IPS-15b (cell line): ENCODE measurements around the gene DGKD.

Experiments
- H3K27me3 ChIP-seq: one replicate; pipeline ENCODE4 v1.6.1; 2013; ENCODE audit warnings: low read length; ENCODE audit not compliant: control insufficient read depth, insufficient read depth
- H3K36me3 ChIP-seq: one replicate; pipeline ENCODE4 v1.6.1; 2013; ENCODE audit warnings: low read length; ENCODE audit not compliant: control insufficient read depth, insufficient read depth
- H3K4me1 ChIP-seq: one replicate; pipeline ENCODE4 v1.6.1; 2013; ENCODE audit warnings: mild to moderate bottlenecking, low read length; ENCODE audit not compliant: control insufficient read depth, insufficient read depth
- H3K4me3 ChIP-seq: one replicate; pipeline ENCODE4 v1.5.1; 2013; ENCODE audit warnings: low read depth, low read length
- H3K9ac ChIP-seq: one replicate; pipeline ENCODE4 v1.6.1; 2013; ENCODE audit warnings: low read depth, mild to moderate bottlenecking, low read length
- H3K9me3 ChIP-seq: one replicate; pipeline ENCODE4 v1.6.1; 2013; ENCODE audit warnings: mild to moderate bottlenecking, low read length; ENCODE audit not compliant: control insufficient read depth, insufficient read depth

Gene DGKD

DNA sequence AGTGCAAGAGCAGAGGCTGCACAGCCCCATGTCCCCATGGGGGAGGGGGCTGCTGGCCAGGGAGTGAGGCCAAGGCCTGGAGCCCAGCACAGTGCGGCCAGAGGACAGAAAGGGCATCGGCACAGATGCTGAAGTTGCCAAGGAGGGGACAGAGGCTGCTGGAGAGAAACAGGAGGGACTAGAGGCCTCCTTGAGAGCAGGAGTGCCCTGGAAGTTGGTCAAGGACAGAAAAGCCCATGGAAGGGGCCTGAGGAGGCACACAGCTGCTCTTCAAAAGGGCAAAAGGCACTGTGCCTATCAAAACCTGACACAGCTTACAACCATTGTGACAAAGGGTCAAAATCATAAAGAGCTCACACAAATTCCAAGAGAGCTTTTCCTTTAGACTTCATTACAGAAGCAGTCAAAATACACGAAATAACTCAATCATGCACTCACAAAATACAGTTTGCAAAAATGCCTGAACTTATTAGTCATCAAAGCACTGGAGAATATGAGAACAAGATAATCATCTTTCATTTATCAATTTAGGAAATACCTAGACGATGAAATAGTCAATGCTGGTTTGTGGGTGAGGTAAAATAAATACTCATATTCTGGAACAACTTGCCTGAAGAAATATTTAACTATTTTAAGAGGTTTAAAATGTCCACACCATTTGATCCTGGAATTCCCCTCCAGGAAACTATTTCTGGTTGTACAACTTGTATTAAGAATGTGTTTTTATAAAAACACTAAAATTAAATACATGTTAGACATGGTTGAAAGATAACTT, 132.7 kb downstream of the DGKD start:
- Histone ChIP-seq H3K9ac (no peak overlapping the region), H3K36me3 (no peaks in the 10 kb centered on the region), H3K9me3 (no peaks in the 10 kb centered on the region), H3K4me3 (no peak overlapping the region), H3K27me3 (no peaks in the 10 kb centered on the region), H3K4me1 (no peaks in the 10 kb centered on the region)

DNA sequence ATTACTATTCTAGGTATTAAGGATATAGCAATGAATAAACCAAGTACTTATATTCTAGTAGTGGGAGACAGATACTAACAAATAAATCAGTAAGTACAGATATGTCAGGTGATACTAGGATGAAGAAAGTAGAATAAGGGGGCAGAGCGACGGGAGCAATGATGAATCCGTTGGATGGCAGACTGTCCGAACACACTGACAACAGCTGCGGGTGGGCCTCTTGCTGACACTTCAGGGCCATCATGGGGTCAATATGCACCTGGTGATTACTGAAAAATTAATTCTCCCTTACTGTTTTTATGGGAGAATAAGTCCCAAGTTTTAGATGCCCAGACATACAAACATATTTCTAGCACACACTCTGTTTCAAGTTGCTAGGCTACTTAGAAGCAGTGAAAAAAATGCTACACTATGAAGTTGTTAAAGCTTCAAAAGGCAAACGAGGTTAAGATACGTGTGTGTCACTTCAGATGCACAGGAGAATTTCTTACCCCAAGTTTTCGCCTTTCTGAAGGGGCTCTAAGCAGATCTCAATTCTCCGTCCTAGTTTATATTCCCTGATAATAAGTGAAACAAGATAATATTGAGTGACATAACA, 133.6 kb downstream of the DGKD start:
- H3K9ac ChIP-seq, result no peak overlapping the region
- H3K36me3 ChIP-seq, result no peaks in the 10 kb centered on the region
- H3K9me3 ChIP-seq, result no peaks in the 10 kb centered on the region
- H3K4me3 ChIP-seq, result no peak overlapping the region
- no peaks in the 10 kb centered on the region for H3K4me1 ChIP-seq
- H3K27me3 ChIP-seq, result no peaks in the 10 kb centered on the region

- no peak overlapping the region for H3K4me3 ChIP-seq
- H3K36me3 ChIP-seq, result no peaks in the 10 kb centered on the region
- no peaks in the 10 kb centered on the region for H3K4me1 ChIP-seq
- H3K27me3 ChIP-seq, result no peaks in the 10 kb centered on the region
- H3K9me3 ChIP-seq, result no peaks in the 10 kb centered on the region
- no peak overlapping the region for H3K9ac ChIP-seq
Observed at GRCh38 chr2:233489143-233489542, 134.8 kb downstream of the DGKD start.

GRCh38 chr2:233489666-233490065, 135.4 kb downstream of the DGKD start:
- H3K9me3 ChIP-seq, result no peaks in the 10 kb centered on the region
- H3K27me3 ChIP-seq, result no peaks in the 10 kb centered on the region
- H3K9ac ChIP-seq, result no peak overlapping the region
- H3K36me3 ChIP-seq, result no peaks in the 10 kb centered on the region
- no peak overlapping the region for H3K4me3 ChIP-seq
- no peaks in the 10 kb centered on the region for H3K4me1 ChIP-seq

- Histone ChIP-seq H3K9ac (no peak overlapping the region), H3K9me3 (no peaks in the 10 kb centered on the region)
Observed at GRCh38 chr2:233490831-233491230, 136.5 kb downstream of the DGKD start.

GRCh38 chr2:233491326-233491725, 137.0 kb downstream of the DGKD start:
- Histone ChIP-seq H3K9me3 (no peaks in the 10 kb centered on the region), H3K36me3 (no peaks in the 10 kb centered on the region), H3K9ac (no peak overlapping the region), H3K4me1 (no peaks in the 10 kb centered on the region), H3K4me3 (no peak overlapping the region), H3K27me3 (no peaks in the 10 kb centered on the region)

More at GRCh38 chr2:233490831-233491230, 136.5 kb downstream of the DGKD start:
- no peaks in the 10 kb centered on the region for H3K27me3 ChIP-seq
- H3K4me3 ChIP-seq, result no peak overlapping the region
- H3K4me1 ChIP-seq, result no peaks in the 10 kb centered on the region
- H3K36me3 ChIP-seq, result no peaks in the 10 kb centered on the region

DNA sequence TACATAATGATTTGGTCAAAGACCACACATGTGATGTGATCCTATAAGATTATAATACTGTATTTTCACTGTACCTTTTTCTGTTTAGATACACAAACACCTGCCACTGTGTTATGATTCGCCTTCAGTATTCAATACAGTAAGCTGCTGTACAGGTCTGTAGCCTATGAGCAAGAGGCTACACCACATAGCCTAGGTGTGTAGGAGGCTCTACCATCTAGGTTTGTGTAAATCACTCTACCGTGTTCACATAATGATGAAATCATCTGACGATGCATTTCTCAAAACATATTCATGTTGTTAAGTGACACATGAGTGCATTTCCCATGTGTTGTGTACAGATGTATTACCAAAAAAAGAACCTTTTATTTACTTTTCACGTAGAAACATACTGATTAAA, 137.8 kb downstream of the DGKD start:
- no peaks in the 10 kb centered on the region for H3K36me3 ChIP-seq
- H3K4me3 ChIP-seq, result no peak overlapping the region
- H3K9me3 ChIP-seq, result no peaks in the 10 kb centered on the region
- H3K9ac ChIP-seq, result no peak overlapping the region
- H3K27me3 ChIP-seq, result no peaks in the 10 kb centered on the region
- H3K4me1 ChIP-seq, result no peaks in the 10 kb centered on the region

DNA sequence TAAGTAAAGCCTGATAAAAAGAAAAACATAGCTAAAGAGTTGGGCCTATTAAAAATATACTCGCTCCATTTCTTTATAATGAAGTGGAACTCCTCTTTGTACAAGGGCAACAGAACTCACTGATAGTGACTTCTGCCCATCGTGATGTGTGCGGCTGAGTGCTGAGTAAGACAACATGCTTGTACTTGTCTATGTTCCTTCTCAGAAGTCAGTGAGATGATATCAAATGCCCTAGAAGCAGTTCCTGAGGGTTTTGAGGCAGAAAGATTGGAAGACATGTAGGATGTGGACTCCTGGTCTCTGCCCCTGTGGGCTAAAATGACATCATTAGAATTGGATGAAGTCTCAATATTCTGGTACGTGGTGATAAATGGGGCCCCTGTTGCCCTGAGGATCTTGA, 138.5 kb downstream of the DGKD start:
- Histone ChIP-seq H3K4me3 (no peak overlapping the region), H3K27me3 (no peaks in the 10 kb centered on the region), H3K4me1 (no peaks in the 10 kb centered on the region), H3K9ac (no peak overlapping the region), H3K9me3 (no peaks in the 10 kb centered on the region), H3K36me3 (no peaks in the 10 kb centered on the region)

GRCh38 chr2:233495503-233496496, 141.5 kb downstream of the DGKD start:
- Histone ChIP-seq H3K9ac (no peak overlapping the region), H3K27me3 (no peaks in the 10 kb centered on the region), H3K4me1 (no peaks in the 10 kb centered on the region), H3K36me3 (no peaks in the 10 kb centered on the region), H3K4me3 (no peak overlapping the region), H3K9me3 (no peaks in the 10 kb centered on the region)

DNA sequence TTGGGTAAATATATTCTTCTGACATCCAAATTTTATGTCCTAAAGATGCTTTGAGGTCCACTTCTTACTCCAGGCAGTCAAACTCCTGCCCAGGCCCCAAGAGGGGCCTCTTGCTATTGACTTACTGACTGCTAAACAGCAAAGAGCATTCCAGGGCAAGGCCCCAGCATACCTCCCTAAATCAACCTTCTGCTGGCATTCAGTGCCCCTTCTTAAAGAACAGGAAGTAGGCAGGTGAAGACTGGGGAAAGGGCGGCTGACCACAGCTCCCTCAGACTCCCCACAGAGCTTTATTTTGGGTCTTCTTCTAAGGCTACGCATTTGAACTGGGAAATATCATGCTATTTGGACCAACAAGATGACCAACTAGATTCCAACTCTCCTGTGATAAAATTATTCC, 143.4 kb downstream of the DGKD start:
- Histone ChIP-seq H3K4me1 (no peaks in the 10 kb centered on the region), H3K4me3 (no peak overlapping the region), H3K36me3 (no peaks in the 10 kb centered on the region), H3K27me3 (no peaks in the 10 kb centered on the region), H3K9me3 (no peaks in the 10 kb centered on the region), H3K9ac (no peak overlapping the region)

GRCh38 chr2:233498126-233498525, 143.8 kb downstream of the DGKD start:
- no peaks in the 10 kb centered on the region for H3K9me3 ChIP-seq
- no peak overlapping the region for H3K9ac ChIP-seq
- H3K27me3 ChIP-seq, result no peaks in the 10 kb centered on the region
- no peaks in the 10 kb centered on the region for H3K4me1 ChIP-seq
- no peaks in the 10 kb centered on the region for H3K36me3 ChIP-seq
- H3K4me3 ChIP-seq, result no peak overlapping the region
